AG09309 (cell line): ENCODE results near the gene NLRP6.
"Not testable (repeated sequence)": the region's sequence is repeated elsewhere in the genome, so short reads cannot be mapped to it uniquely, and the experiment has no call there.

Experiments
- DNase-seq: peaks from one replicate; pipeline ENCODE4 v3.0.0-alpha.2; 2010; ENCODE audit warnings: low read depth
- H3K4me3 ChIP-seq: 2 replicates; pipeline ENCODE4 v1.5.1; 2011; ENCODE audit warnings: mild to moderate bottlenecking, low read depth, low read length, moderate library complexity; ENCODE audit not compliant: control insufficient read depth
- TF ChIP-seq, protein P1 (sequence below): IDR thresholded peaks from 2 replicates; pipeline ENCODE4 v1.5.1; 2011; ENCODE audit warnings: mild to moderate bottlenecking, low read depth, low read length, inconsistent platforms; ENCODE audit not compliant: insufficient read depth, control insufficient read depth; ENCODE audit errors: missing control alignments

NLRP6 gene

DNA sequence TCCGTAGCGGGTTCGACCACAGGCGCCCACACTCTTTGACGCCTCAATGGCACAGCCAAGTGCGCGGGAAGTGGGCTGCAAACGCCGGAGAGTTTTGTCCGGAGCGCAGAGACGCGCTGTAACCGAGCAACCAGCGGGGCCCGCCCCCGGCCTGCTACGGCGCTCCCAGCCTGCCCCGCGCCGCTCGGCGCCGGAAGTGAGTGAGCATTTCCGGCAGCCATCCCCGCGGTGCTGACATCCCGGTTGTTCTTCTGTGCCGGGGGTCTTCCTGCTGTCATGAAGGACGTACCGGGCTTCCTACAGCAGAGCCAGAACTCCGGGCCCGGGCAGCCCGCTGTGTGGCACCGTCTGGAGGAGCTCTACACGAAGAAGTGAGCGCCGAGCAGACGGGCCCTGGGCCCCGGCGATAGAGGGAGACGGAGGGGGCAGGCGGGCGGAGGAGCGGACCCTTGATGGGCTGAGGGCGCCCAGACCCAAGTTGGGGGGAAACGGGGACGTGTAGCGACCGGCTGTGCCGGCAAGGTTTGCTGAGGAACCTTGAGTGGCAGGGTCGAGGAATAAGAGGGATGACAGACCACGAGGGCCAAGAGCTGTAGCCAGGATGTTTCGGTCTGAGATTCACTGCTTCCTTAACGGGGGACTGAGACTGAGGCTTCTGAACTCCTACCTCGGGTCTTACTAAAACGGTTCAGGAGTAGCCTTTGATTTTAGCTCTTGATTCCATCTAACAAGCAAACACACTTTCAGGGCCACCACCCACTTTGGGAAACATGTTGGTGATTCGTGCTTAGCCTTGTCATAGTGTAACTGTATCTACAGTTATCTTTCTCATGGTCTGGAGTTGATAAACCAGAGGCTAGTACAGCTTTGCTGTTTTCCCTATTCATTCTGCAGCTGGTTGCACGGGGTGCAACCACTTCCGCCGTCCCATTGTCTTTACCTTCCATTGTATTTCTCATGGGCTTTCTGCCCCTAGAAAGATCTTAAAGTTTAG, 41.1 kb upstream of the NLRP6 start, which contains the start of gene PSMD13:
PSMD13 (plus strand) TSS at position 203 of the 994 bp plus-strand sequence; CDS start at position 277, 74 bp downstream.
- TF ChIP-seq, protein P1, sequence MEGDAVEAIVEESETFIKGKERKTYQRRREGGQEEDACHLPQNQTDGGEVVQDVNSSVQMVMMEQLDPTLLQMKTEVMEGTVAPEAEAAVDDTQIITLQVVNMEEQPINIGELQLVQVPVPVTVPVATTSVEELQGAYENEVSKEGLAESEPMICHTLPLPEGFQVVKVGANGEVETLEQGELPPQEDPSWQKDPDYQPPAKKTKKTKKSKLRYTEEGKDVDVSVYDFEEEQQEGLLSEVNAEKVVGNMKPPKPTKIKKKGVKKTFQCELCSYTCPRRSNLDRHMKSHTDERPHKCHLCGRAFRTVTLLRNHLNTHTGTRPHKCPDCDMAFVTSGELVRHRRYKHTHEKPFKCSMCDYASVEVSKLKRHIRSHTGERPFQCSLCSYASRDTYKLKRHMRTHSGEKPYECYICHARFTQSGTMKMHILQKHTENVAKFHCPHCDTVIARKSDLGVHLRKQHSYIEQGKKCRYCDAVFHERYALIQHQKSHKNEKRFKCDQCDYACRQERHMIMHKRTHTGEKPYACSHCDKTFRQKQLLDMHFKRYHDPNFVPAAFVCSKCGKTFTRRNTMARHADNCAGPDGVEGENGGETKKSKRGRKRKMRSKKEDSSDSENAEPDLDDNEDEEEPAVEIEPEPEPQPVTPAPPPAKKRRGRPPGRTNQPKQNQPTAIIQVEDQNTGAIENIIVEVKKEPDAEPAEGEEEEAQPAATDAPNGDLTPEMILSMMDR = no peak
- H3K4me3 ChIP-seq = peak within 1 kb of the TSS; percentile 91
- peak; percentile 29 for DNase-seq

DNA sequence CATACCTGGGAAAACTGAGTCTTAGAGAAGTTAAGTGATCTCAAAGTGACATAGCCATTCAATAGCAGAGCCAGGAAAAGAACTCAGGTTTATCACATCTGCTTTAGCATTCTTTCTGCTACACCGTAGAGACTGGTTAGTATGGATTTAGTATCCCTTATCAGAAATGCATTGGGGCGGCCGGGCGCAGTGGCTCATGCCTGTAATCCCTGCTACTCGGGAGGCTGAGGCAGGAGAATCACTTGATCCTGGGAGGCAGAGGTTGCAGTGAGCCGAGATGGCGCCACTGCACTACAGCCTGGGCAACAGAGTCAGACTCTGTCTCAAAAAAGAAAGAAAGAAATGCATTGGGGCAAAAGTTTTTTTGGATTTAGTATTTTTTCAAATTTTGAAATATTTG, 39.9 kb upstream of the NLRP6 start:
- DNase-seq, H3K4me3 ChIP-seq: not testable (repeated sequence)

DNA sequence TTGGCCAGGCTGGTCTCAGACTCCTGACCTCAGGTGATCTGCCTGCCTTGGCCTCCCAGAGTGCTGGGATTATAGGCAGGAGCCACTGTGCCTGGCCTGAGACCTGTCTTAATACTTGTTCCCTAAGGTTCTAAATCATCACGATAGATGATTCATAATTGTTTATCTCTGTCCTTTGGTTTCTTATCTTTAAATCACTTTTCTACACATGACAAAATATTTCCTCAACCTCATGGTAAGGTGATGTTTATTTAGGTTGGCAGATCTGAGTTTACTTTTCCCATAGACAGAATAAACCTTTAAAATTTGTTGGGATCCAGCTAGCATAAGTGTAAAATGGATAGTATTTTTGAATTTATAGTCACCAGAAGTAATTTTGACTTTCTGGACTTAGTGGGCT, 37.9 kb upstream of the NLRP6 start:
- no peak for DNase-seq
- no peak overlapping the region for H3K4me3 ChIP-seq
- TF ChIP-seq, protein P1 = no peak

DNA sequence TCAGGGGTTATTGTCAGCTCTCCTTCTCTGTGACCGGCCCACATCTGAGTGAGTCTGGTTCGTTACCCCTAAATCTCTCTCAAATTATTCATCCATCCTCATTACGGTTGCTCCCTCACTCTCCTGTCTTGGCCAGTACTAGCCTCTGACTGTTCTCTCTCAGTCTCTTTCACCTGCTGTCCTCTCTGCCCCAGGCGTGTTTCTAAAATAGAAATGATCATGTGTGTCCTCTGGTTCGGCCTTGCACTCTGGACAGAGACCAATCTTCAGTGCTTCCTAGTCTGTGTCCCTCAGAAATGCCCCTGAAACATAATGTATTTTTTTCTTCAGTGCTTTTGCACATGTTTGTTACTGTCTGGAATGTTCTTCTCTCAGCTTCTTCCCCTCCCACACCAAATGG, 36.6 kb upstream of the NLRP6 start:
- no peak overlapping the region for H3K4me3 ChIP-seq
- TF ChIP-seq, protein P1 = no peak
- DNase-seq = no peak

DNA sequence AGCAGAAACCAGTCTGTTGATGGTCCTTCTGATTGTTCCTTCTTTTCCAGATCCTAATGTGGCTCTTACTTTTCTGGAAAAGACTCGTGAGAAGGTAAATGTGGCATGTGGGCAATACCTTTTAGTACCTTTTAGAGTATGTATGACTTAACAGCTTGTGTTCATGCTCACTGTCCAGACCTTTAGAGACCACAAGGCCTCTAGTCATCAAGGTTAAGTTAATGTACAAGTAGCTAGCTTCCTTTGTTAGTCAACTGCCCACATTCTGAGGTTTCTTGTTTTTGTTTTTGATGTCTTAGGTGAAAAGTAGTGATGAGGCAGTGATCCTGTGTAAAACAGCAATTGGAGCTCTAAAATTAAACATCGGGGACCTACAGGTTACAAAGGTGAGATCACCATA, 33.8 kb upstream of the NLRP6 start:
- TF ChIP-seq, protein P1 = no peak
- DNase-seq = no peak
- no peak overlapping the region for H3K4me3 ChIP-seq

DNA sequence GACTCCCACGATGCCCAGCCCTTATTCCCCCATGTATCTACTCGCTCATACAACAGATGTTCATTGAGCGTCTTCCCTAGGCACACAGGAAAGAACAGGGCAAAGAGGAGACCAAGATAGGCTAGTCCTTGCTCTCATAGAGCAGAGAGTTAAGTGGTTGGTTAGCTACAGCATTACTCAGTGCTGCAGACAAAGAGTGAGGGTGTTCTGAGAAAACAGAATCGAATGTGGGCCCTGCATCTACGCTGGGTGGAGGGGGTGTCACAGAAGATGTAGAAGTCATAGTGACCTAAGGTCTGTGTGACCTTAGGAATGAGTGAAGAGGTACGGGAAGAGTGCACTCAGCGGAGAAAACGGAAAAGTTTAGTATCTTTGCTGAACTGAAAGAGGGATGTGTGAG, 29.1 kb upstream of the NLRP6 start:
- no peak for DNase-seq
- no peak overlapping the region for H3K4me3 ChIP-seq

DNA sequence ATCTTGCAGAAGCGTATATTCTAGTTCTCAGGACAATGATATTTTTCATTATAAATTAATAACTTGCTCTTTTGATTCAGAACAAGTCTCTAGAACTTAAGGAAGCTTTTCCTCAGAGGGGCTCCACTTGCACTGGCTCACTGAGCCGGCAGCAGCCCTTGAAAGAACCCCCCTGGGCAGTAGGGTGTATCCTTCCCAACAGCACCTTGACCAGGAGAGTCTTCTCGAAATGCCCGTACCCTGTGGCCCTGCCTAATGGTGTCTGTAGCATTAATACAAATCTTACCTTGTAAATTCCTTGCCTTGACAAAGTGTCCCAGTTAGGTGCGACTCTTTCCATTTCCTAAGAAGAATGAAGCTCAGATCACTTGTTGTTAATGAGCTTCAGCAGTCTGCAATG, 27.9 kb upstream of the NLRP6 start:
- TF ChIP-seq, protein P1 = no peak
- DNase-seq = no peak

More for the DNA sequence above, 29.1 kb upstream of the NLRP6 start:
- TF ChIP-seq, protein P1 = no peak

More for the DNA sequence above, 27.9 kb upstream of the NLRP6 start:
- H3K4me3 ChIP-seq = no peak overlapping the region
